CD14-positive monocyte (primary cell): Measurements from ENCODE around the gene GSTT2. TPM values are rescaled to one million over a fixed set of nuclear protein-coding genes. Genes with fewer than 3 reads are reported as not detected.

Source experiments
- DNase-seq, 3 donors: peaks; one replicate each; pipeline ENCODE4 v3.0.0-alpha.2; 2011 to 2022
- H2AFZ ChIP-seq: 2 replicates; pipeline ENCODE4 v1.6.0; 2012; ENCODE audit warnings: mild to moderate bottlenecking, low read depth, low read length, inconsistent platforms; ENCODE audit not compliant: insufficient read depth, poor library complexity, severe bottlenecking
- H3K27ac ChIP-seq, 2 donors: 1 replicate in 1 of 2; 2 replicates in 1 of 2; pipeline ENCODE4 v1.5.1; 2012 to 2013; ENCODE audit warnings: low read length in 2 of 2, control low read depth in 1 of 2, inconsistent platforms in 1 of 2, low read depth in 1 of 2, mild to moderate bottlenecking in 1 of 2
- H3K27me3 ChIP-seq, 2 donors: one replicate each; pipeline versions ENCODE4 v1.6.0 to v1.6.1; 2011 to 2013; ENCODE audit warnings: low read length in 2 of 2; ENCODE audit not compliant: control insufficient read depth in 2 of 2, insufficient read depth in 2 of 2
- H3K36me3 ChIP-seq, 2 donors: replicated peaks in 1 of 2; 1 replicate in 1 of 2; 2 replicates in 1 of 2; pipeline versions ENCODE4 v1.5.1 to v1.6.1; 2012 to 2013; ENCODE audit warnings: low read length in 2 of 2, control low read depth in 1 of 2, inconsistent platforms in 1 of 2, mild to moderate bottlenecking in 1 of 2; ENCODE audit not compliant: insufficient read depth in 2 of 2, control insufficient read depth in 1 of 2
- H3K4me1 ChIP-seq, 2 donors: 1 replicate in 1 of 2; 2 replicates in 1 of 2; pipeline versions ENCODE4 v1.5.1 to v1.6.1; 2012 to 2013; ENCODE audit warnings: low read length in 2 of 2, control low read depth in 1 of 2, inconsistent platforms in 1 of 2, mild to moderate bottlenecking in 1 of 2, moderate library complexity in 1 of 2; ENCODE audit not compliant: insufficient read depth in 2 of 2, control insufficient read depth in 1 of 2
- H3K4me2 ChIP-seq: replicated peaks from 2 replicates; pipeline ENCODE3; 2012; ENCODE audit warnings: low read length, moderate library complexity, mild to moderate bottlenecking; ENCODE audit not compliant: poor library complexity, severe bottlenecking; ENCODE audit errors: extremely low read depth
- H3K4me3 ChIP-seq, 3 experiments: fragments of 200-600 bp in 1 of 3; sonication (generic) in 1 of 3; replicated peaks in 1 of 3; 1 replicate in 2 of 3; 2 replicates in 1 of 3; pipeline ENCODE4 v1.5.1; 2011 to 2013; ENCODE audit warnings: low read length in 3 of 3, mild to moderate bottlenecking in 3 of 3, control low read depth in 2 of 3, low read depth in 2 of 3, inconsistent platforms in 1 of 3, moderate library complexity in 1 of 3
- H3K79me2 ChIP-seq: 2 replicates; pipeline ENCODE4 v1.6.0; 2012; ENCODE audit warnings: mild to moderate bottlenecking, control low read depth, inconsistent platforms, low read length, moderate library complexity; ENCODE audit not compliant: insufficient read depth
- H3K9ac ChIP-seq: 2 replicates; pipeline ENCODE4 v1.6.0; 2017; ENCODE audit warnings: low read length, mild to moderate bottlenecking; ENCODE audit not compliant: insufficient read depth, poor library complexity, severe bottlenecking
- H3K9me3 ChIP-seq, 2 donors: replicated peaks in 1 of 2; 1 replicate in 1 of 2; 2 replicates in 1 of 2; pipeline versions ENCODE4 v1.5.1 to v1.6.1; 2012 to 2013; ENCODE audit warnings: low read length in 2 of 2, control low read depth in 1 of 2; ENCODE audit not compliant: control insufficient read depth in 1 of 2, insufficient read depth in 1 of 2
- H4K20me1 ChIP-seq: 2 replicates; pipeline ENCODE4 v1.6.0; 2012; ENCODE audit warnings: mild to moderate bottlenecking, low read length, control low read depth, moderate library complexity; ENCODE audit not compliant: insufficient read depth
- H3K27ac Mint-ChIP-seq, 7 donors: one replicate each; pipeline ENCODE4 v1.8.0; 2020; ENCODE audit warnings: mild to moderate bottlenecking in 7 of 7, mixed read lengths in 7 of 7, moderate library complexity in 6 of 7, inconsistent platforms in 2 of 7
- H3K27me3 Mint-ChIP-seq, 3 donors: one replicate each; pipeline ENCODE4 v1.8.0; 2021 to 2022; ENCODE audit warnings: low read depth in 3 of 3, mild to moderate bottlenecking in 3 of 3, mixed read lengths in 3 of 3, moderate library complexity in 3 of 3, inconsistent platforms in 1 of 3
- H3K36me3 Mint-ChIP-seq, 2 donors: one replicate each; pipeline ENCODE4 v1.8.0; 2020; ENCODE audit warnings: mixed read lengths in 2 of 2, inconsistent platforms in 1 of 2, mild to moderate bottlenecking in 1 of 2
- H3K4me1 Mint-ChIP-seq: one replicate; pipeline ENCODE4 v1.8.0; 2020; ENCODE audit warnings: mild to moderate bottlenecking, mixed read lengths
- H3K4me3 Mint-ChIP-seq, 2 donors: one replicate each; pipeline ENCODE4 v1.8.0; 2020; ENCODE audit warnings: mild to moderate bottlenecking in 2 of 2, mixed read lengths in 2 of 2, moderate library complexity in 1 of 2
- H3K9me3 Mint-ChIP-seq, 7 donors: one replicate each; pipeline ENCODE4 v1.8.0; 2020 to 2022; ENCODE audit warnings: mixed read lengths in 7 of 7, mild to moderate bottlenecking in 6 of 7, moderate library complexity in 6 of 7, inconsistent platforms in 2 of 7
- intact Hi-C, 2 donors: fragments of 100-400 bp; cut with micrococcal nuclease; formaldehyde crosslinking; loops; one replicate each; pipeline versions ENCODE4 v1.15.0 to v1.15.1; 2023
- polyA plus RNA-seq, 3 donors: library from polyadenylated mRNA; depleted of rRNA in 1 of 3; unstranded in 2 of 3; stranded (reverse) in 1 of 3; fragments of 300-500 nt in 2 of 3; fragments of >200 nt in 1 of 3; fragmentation: Illumina TruSeq in 2 of 3; gene quantifications; 1 replicate in 2 of 3; 2 replicates in 1 of 3; pipeline ENCODE4 v1.2.3, GENCODE V29; 2012 to 2021
- TF ChIP-seq, protein P1 (sequence below): fragments of 200-600 bp; IDR thresholded peaks from one replicate; pipeline ENCODE4 v1.8.0; 2022; ENCODE audit warnings: antibody characterized with exemption, mild to moderate bottlenecking

GSTT2 gene
- polyA plus RNA-seq, 3 donors, result 0.15 TPM; not detected in 2

GRCh38 chr22:24030186-24030702 lies 50.3 kb downstream of the GSTT2 start:
- peaks cover 16 to 18% of the 10 kb centered on the region in 2 donors for H3K36me3 Mint-ChIP-seq
- no peak overlapping the region for H3K9ac ChIP-seq
- no peaks in the 10 kb centered on the region for H3K9me3 Mint-ChIP-seq
- intact Hi-C loops, result no loop called here
- TF ChIP-seq, protein P1, sequence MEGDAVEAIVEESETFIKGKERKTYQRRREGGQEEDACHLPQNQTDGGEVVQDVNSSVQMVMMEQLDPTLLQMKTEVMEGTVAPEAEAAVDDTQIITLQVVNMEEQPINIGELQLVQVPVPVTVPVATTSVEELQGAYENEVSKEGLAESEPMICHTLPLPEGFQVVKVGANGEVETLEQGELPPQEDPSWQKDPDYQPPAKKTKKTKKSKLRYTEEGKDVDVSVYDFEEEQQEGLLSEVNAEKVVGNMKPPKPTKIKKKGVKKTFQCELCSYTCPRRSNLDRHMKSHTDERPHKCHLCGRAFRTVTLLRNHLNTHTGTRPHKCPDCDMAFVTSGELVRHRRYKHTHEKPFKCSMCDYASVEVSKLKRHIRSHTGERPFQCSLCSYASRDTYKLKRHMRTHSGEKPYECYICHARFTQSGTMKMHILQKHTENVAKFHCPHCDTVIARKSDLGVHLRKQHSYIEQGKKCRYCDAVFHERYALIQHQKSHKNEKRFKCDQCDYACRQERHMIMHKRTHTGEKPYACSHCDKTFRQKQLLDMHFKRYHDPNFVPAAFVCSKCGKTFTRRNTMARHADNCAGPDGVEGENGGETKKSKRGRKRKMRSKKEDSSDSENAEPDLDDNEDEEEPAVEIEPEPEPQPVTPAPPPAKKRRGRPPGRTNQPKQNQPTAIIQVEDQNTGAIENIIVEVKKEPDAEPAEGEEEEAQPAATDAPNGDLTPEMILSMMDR, result no peak
- no peaks in the 10 kb centered on the region for H3K4me1 ChIP-seq
- H3K4me2 ChIP-seq, result no peak overlapping the region
- H3K27ac ChIP-seq, result no peak overlapping the region
- DNase-seq, result no peak
- H4K20me1 ChIP-seq, result no peaks in the 10 kb centered on the region
- H3K36me3 ChIP-seq, result peaks cover 9 to 21% of the 10 kb centered on the region in 2 donors
- peaks cover 0 to 1% (median 0%) of the 10 kb centered on the region in 3 donors for H3K27me3 Mint-ChIP-seq
- H2AFZ ChIP-seq, result no peak overlapping the region
- no peak overlapping the region for H3K4me3 Mint-ChIP-seq
- H3K27ac Mint-ChIP-seq, result no peak overlapping the region
- H3K4me3 ChIP-seq, result no peak overlapping the region
- no peaks in the 10 kb centered on the region for H3K27me3 ChIP-seq
- H3K4me1 Mint-ChIP-seq, result peaks cover 8% of the 10 kb centered on the region
- H3K79me2 ChIP-seq, result peaks cover 26% of the 10 kb centered on the region
- no peaks in the 10 kb centered on the region for H3K9me3 ChIP-seq

Other genes with a start within 250 kb of the GSTT2 start
- under 1 TPM; 0.04 to 0.85 (median 0.09) TPM for gene ZNF70, start 229.0 kb upstream of the GSTT2 start, polyA plus RNA-seq
- 1 to 10 TPM in 2 of 3 donors, under 1 TPM in 1; 0.88 to 1.0 (median 1.0) TPM for gene VPREB3, start 225.7 kb upstream of the GSTT2 start, polyA plus RNA-seq
- under 1 TPM in 1 of 3 donors, not detected in 2; 0.29 TPM for gene C22orf15, start 217.1 kb upstream of the GSTT2 start, polyA plus RNA-seq
- 10 to 100 TPM; 15.3 to 46.7 (median 26.8) TPM for gene CHCHD10, start 212.2 kb upstream of the GSTT2 start, polyA plus RNA-seq
- not detected for gene MMP11, start 207.3 kb upstream of the GSTT2 start, polyA plus RNA-seq
- gene SMARCB1, start 193.2 kb upstream of the GSTT2 start, polyA plus RNA-seq, result 10 to 100 TPM; 30.3 to 71.8 (median 31.5) TPM
- gene DERL3, start 141.1 kb upstream of the GSTT2 start, polyA plus RNA-seq, result under 1 TPM; 0.23 to 0.64 (median 0.28) TPM
- gene SLC2A11, start 122.3 kb upstream of the GSTT2 start, polyA plus RNA-seq, result 1 to 10 TPM; 1.3 to 3.3 (median 2.5) TPM
- gene MIF, start 85.8 kb upstream of the GSTT2 start, polyA plus RNA-seq, result 100 to 1,000 TPM in 2 of 3 donors, 10 to 100 TPM in 1; 66.4 to 390 (median 338) TPM
- gene GSTT2B, start 18.9 kb upstream of the GSTT2 start, polyA plus RNA-seq, result under 1 TPM in 2 of 3 donors, not detected in 1; 0.25 to 0.72 TPM
- under 1 TPM in 2 of 3 donors, not detected in 1; 0.25 to 0.41 TPM for gene DDTL, start 13.2 kb upstream of the GSTT2 start, polyA plus RNA-seq
- gene DDT, start 5.7 kb upstream of the GSTT2 start, polyA plus RNA-seq, result 100 to 1,000 TPM; 115 to 192 (median 138) TPM
- not detected for gene GSTT4, start 25.3 kb downstream of the GSTT2 start, polyA plus RNA-seq
- gene CABIN1, start 31.2 kb downstream of the GSTT2 start, polyA plus RNA-seq, result 10 to 100 TPM in 1 of 3 donors, 1 to 10 TPM in 2; 2.0 to 30.5 (median 3.1) TPM
- under 1 TPM in 1 of 3 donors, not detected in 2; 0.56 TPM for gene SUSD2, start 201.4 kb downstream of the GSTT2 start, polyA plus RNA-seq